HG03520 (cell line): ENCODE results near the gene CECR2.

Experiments
- ATAC-seq: cut with Tn5 transposase; IDR thresholded peaks from one replicate; pipeline ENCODE4 v1.9.1; 2021; ENCODE audit warnings: mild to moderate bottlenecking, moderate library complexity; ENCODE audit not compliant: unreplicated experiment

Gene CECR2

DNA sequence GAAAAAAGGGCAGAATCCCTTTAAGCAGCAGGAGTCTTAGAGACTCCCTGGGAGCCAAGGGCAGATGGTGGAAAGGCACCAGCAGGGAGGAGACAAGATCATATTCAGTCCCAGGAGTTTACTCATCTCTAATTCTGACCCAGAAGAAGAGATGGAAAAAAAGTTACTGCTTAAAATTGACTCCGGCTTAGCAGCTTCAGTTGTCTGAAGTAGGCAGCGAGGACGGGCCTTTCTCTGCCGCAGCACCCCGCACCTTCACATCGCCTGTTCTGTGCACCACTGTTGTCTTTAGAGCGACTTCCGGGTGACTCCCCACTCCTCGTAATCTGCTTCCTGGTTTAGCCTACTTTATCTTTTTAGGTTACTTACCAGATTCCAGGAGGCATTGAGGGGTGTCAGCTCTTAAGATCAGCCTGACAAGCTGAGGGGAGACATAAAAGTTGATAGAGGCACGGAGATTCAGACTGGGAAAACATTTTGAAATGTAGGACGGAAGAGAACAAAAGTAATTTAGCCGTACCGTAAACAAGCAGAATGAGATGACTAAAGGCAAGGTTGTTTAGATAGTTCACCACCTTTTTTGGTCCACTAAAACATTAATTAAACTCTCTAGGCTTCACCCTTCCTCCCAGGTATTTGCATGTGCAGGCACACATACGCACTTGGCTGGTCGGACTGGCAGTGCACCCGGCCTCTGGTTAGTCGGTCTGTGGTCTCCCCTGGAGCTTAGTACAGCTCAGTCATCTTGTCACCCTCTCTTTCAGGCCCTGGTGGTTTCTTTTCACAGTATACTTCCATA lies 74.3 kb downstream of the CECR2 start:
- no peak for ATAC-seq

DNA sequence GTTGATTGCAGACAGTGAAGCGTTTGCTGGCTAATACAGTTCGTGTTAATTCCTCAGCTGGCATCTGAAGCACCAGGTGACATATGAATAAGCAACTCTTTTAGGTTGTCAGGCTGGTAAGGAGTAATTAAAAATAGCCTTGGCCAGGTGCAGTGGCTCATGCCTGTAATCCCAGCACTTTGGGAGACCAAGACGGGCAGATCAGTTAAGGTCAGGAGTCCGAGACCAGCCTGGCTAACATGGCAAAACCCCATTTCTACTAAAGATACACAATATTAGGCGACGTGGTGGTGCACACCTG lies 74.9 kb downstream of the CECR2 start:
- no peak for ATAC-seq

GRCh38 chr22:17446698-17447097 lies 77.4 kb downstream of the CECR2 start:
- no peak for ATAC-seq

DNA sequence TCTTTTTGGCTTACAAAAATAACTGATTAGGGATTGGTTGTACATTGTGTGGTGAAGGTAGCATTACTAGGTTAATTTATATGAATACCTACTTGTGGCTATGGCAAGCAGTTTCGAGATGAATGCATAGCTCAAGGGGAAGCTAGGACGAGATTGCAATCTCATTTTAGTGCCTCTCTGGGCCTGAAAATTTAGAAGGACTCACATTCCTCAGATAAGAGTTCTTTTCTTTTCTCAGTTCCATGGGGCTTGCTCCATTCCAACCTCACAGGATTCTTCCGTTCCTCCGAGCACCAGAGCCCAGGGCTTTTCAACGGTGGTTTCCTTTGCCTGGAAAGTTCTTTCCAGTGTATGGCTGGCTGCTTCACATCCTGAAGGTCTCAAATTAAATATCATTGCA lies 82.1 kb downstream of the CECR2 start:
- no peak for ATAC-seq

DNA sequence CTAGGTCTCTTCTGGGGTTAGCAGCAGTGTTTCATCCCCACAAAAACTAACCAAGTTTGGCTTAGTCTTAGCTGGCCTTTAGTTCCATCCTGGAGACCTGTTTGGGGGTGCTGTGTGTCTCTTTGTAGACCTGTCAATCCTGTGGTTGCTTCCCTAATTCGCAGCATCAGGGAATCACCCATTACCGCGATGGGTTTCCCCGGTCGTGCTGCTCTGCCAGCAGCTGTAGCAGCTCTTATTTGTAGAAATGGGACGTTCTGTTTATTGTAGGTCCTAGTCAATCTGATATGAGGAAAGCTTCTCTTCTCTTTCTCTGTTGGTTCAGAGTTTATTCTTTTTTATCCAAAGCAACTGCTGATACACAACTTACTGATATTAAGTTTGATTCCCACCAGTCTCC lies 91.6 kb downstream of the CECR2 start:
- ATAC-seq: no peak

GRCh38 chr22:17470880-17471500 lies 101.7 kb downstream of the CECR2 start:
- ATAC-seq: no peak

DNA sequence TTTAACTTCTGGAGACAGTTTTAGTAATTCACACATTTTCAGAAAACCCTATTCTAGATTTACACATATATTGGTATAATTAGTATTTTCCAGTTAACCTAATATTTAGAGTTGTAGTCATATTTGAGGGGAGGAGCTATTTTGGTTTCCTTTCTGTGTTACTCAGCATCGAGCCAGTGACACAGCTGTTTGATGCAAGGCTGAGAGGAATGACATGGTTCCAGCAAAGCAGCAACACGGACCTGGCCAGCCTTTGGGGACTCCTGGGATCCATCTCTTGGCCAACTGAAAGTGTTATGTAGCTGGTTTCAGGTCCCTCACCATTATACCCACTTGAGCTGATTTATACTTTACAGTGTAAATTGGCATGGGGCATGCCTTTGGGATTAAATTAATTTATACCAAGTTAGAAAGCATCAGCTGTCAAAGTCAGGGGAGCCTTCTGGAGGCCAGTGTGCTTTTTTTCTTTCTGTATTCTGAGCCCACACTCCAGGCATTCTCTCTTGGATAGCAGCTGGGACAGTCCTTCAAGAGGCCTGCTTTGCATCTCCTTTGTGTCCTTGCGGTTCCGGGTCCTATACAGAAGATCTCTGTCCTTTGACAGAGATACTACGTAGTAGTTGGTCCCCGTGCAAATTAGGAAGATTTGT lies 102.8 kb downstream of the CECR2 start:
- no peak for ATAC-seq

GRCh38 chr22:17472932-17473331 lies 103.7 kb downstream of the CECR2 start:
- no peak for ATAC-seq

GRCh38 chr22:17475318-17476230 lies 106.3 kb downstream of the CECR2 start:
- ATAC-seq: no peak

- no peak for ATAC-seq
Observed at GRCh38 chr22:17476838-17477237, 107.6 kb downstream of the CECR2 start.

- ATAC-seq: no peak
Observed at GRCh38 chr22:17477391-17477833, 108.2 kb downstream of the CECR2 start.

GRCh38 chr22:17479135-17479534 lies 109.9 kb downstream of the CECR2 start:
- ATAC-seq: no peak

- ATAC-seq: no peak
Observed at GRCh38 chr22:17481424-17481823, 112.2 kb downstream of the CECR2 start.

DNA sequence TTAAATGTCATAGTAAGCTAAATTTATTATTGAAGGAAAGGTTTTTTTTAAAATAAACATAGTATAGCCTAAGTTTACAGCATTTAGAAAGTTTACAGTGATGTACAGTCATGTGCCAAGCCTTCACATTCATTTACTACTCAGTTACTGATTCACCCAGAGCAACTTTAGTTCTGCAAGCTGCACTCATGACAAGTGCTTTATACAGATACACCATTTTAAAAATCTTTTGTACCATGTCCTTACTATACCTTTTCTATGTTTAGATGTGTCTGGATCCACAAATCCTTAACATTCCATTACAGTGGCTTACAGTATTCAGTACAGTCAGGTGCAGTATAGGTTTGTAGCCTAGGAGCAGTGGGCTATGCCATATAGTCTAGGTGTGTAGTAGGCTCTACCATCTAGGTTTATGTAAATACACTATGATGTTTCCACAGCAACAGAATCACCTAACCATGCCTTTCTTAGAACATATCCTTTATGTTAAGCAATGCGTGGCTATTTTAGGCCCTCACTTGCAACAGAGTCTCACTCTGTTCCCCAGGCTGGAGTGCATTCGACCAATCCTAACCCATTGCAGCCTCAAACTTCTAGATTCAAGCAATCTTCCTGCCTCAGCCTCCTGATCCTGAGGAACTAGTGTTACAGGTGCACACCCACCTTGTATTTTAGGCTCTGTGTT lies 114.6 kb downstream of the CECR2 start:
- no peak for ATAC-seq

GRCh38 chr22:17484608-17485007 lies 115.3 kb downstream of the CECR2 start:
- no peak for ATAC-seq

DNA sequence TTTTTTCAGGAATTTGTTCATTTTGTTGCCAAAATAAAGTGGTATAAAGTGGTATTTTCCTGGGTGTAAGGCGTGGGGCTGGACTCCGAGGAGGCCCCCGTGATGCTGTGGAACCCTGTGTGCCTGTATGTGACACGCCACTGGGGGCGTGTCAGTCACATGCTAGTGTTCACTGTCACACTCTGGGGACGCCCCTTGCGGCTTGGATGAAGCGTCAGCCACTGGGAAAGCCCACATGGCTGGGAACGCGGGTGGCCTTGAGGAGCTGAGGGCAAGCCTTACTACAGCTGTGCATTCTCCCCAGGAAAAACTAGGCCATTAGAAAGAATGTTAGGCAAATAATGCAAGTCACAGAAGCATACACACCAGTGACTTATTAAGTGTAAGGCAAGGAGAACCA lies 117.1 kb downstream of the CECR2 start:
- ATAC-seq: no peak

- no peak for ATAC-seq
Observed at GRCh38 chr22:17486719-17487118, 117.5 kb downstream of the CECR2 start.

- ATAC-seq: no peak
Observed at GRCh38 chr22:17489101-17489500, 119.8 kb downstream of the CECR2 start.

GRCh38 chr22:17491090-17491640 lies 121.9 kb downstream of the CECR2 start:
- ATAC-seq: no peak

GRCh38 chr22:17492247-17492646 lies 123.0 kb downstream of the CECR2 start:
- no peak for ATAC-seq
